ENCODE data around the gene SLC23A1. TPM values are rescaled to one million over a fixed set of nuclear protein-coding genes. Genes with fewer than 3 reads are reported as not detected.
A peak's percentile ranks its signal among the peaks of the same experiment; 100 is the strongest.

Gene SLC23A1
- total RNA-seq, 1 donor from 2014 or later, result not detected

GRCh38 chr5:139404484-139404840 is 21.4 kb upstream of the SLC23A1 start:
- H3K9me3 Mint-ChIP-seq (ENCODE audit: unreplicated experiment), result no peaks in the 10 kb centered on the region
- DNase-seq (ENCODE audit: low read depth), result no peak
- Histone ChIP-seq H3K4me3 (ENCODE audit: insufficient read depth, low read depth, low read length) (peak overlapping the region; percentile 65), H3K4me1 (ENCODE audit: insufficient read depth, low read length) (peaks cover 9% of the 10 kb centered on the region), H3K79me2 (ENCODE audit: insufficient read depth, low read length) (no peaks in the 10 kb centered on the region), H4K20me1 (ENCODE audit: insufficient read depth, low read length) (no peaks in the 10 kb centered on the region), H3K27ac (ENCODE audit: low read depth, low read length) (peak overlapping the region; percentile 92), H3K4me2 (ENCODE audit: low read length) (peak overlapping the region; percentile 90), H2AFZ (ENCODE audit: low read depth, low read length) (peak overlapping the region; percentile 82), H3K36me3 (ENCODE audit: insufficient read depth, low read length) (no peaks in the 10 kb centered on the region), H3K9me3 (ENCODE audit: insufficient read depth, low read depth, low read length) (no peaks in the 10 kb centered on the region), H3K27me3 (ENCODE audit: insufficient read depth, low read length) (no peaks in the 10 kb centered on the region), H3K9ac (ENCODE audit: low read length) (peak overlapping the region; percentile 83)
- H3K4me3 Mint-ChIP-seq (ENCODE audit: unreplicated experiment), result peak overlapping the region; percentile 97
- H3K36me3 Mint-ChIP-seq (ENCODE audit: low read depth, unreplicated experiment), result peaks cover under 1% of the 10 kb centered on the region
- H3K4me1 Mint-ChIP-seq (ENCODE audit: low read depth, unreplicated experiment), result peaks cover 2% of the 10 kb centered on the region
- FAIRE-seq, result no peak
- H3K27ac Mint-ChIP-seq (ENCODE audit: unreplicated experiment), result peak overlapping the region; percentile 100
- H3K27me3 Mint-ChIP-seq (ENCODE audit: low read depth, unreplicated experiment), result no peaks in the 10 kb centered on the region
- TF ChIP-seq EZH2 (IDR thresholded peaks at IDR 0.05; ENCODE audit: insufficient read depth, low read length), result no peak

GRCh38 chr5:139403787-139404483 is 20.8 kb upstream of the SLC23A1 start, which contains the start of gene SPATA24:
Gene SPATA24 (minus strand): TSS chr5:139404089. CDS start chr5:139404060, 29 bp downstream.
- H3K27ac ChIP-seq (ENCODE audit: low read depth, low read length), result peak within 1 kb of the TSS; percentile 92
- Mint-ChIP-seq H3K27me3 (ENCODE audit: low read depth, unreplicated experiment) (no peaks in the 10 kb centered on the region), H3K36me3 (ENCODE audit: low read depth, unreplicated experiment) (peaks cover 2% of the 10 kb centered on the region), H3K4me1 (ENCODE audit: low read depth, unreplicated experiment) (peaks cover 2% of the 10 kb centered on the region), H3K27ac (ENCODE audit: unreplicated experiment) (peak within 1 kb of the TSS; percentile 100), H3K4me3 (ENCODE audit: unreplicated experiment) (peak within 1 kb of the TSS; percentile 97), H3K9me3 (ENCODE audit: unreplicated experiment) (no peaks in the 10 kb centered on the region)
- H3K4me2 ChIP-seq (ENCODE audit: low read length), result peak within 1 kb of the TSS; percentile 90
- H3K27me3 ChIP-seq (ENCODE audit: insufficient read depth, low read length), result no peaks in the 10 kb centered on the region
- H3K4me1 ChIP-seq (ENCODE audit: insufficient read depth, low read length), result peaks cover 9% of the 10 kb centered on the region
- H3K9ac ChIP-seq (ENCODE audit: low read length), result peak within 1 kb of the TSS; percentile 83
- peak; percentile 91 for DNase-seq (ENCODE audit: low read depth)
- no peak for FAIRE-seq
- H3K4me3 ChIP-seq (ENCODE audit: insufficient read depth, low read depth, low read length), result peak within 1 kb of the TSS; percentile 65
- H3K9me3 ChIP-seq (ENCODE audit: insufficient read depth, low read depth, low read length), result no peaks in the 10 kb centered on the region
- TF ChIP-seq EZH2 (IDR thresholded peaks at IDR 0.05; ENCODE audit: insufficient read depth, low read length) (no peak), CTCF (IDR thresholded peaks at IDR 0.05; ENCODE audit: insufficient read depth, low read depth, low read length) (no peak)
- H3K79me2 ChIP-seq (ENCODE audit: insufficient read depth, low read length), result no peaks in the 10 kb centered on the region
- peak within 1 kb of the TSS; percentile 82 for H2AFZ ChIP-seq (ENCODE audit: low read depth, low read length)
- no peaks in the 10 kb centered on the region for H3K36me3 ChIP-seq (ENCODE audit: insufficient read depth, low read length)
- H4K20me1 ChIP-seq (ENCODE audit: insufficient read depth, low read length), result no peaks in the 10 kb centered on the region

DNA sequence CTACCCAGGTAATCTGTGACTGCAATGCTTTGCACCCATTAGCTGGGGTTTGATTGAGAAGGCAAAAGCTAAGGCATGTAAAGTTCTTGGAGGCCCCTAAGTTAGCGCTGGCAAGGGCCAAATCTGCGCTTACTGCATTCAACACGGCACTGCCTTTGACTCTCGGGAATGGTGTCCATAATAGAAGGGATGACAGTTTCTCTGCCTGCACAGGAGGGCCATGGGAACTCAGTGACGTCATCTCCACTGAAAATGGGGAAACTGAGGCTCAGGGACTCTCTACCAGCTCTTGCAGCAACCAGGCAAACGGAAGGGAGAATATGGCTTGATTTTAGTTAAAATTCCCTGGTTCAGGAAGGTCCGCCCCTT is 20.3 kb upstream of the SLC23A1 start:
- Mint-ChIP-seq H3K4me3 (ENCODE audit: unreplicated experiment) (peak overlapping the region; percentile 97), H3K27ac (ENCODE audit: unreplicated experiment) (peak overlapping the region; percentile 100), H3K27me3 (ENCODE audit: low read depth, unreplicated experiment) (no peaks in the 10 kb centered on the region), H3K9me3 (ENCODE audit: unreplicated experiment) (no peaks in the 10 kb centered on the region), H3K4me1 (ENCODE audit: low read depth, unreplicated experiment) (peaks cover 2% of the 10 kb centered on the region), H3K36me3 (ENCODE audit: low read depth, unreplicated experiment) (peaks cover 2% of the 10 kb centered on the region)
- H3K9ac ChIP-seq (ENCODE audit: low read length), result peak overlapping the region; percentile 83
- peak overlapping the region; percentile 92 for H3K27ac ChIP-seq (ENCODE audit: low read depth, low read length)
- no peaks in the 10 kb centered on the region for H3K36me3 ChIP-seq (ENCODE audit: insufficient read depth, low read length)
- H3K4me1 ChIP-seq (ENCODE audit: insufficient read depth, low read length), result peaks cover 9% of the 10 kb centered on the region
- no peaks in the 10 kb centered on the region for H3K9me3 ChIP-seq (ENCODE audit: insufficient read depth, low read depth, low read length)
- H2AFZ ChIP-seq (ENCODE audit: low read depth, low read length), result peak overlapping the region; percentile 82
- TF ChIP-seq CTCF (IDR thresholded peaks at IDR 0.05; ENCODE audit: insufficient read depth, low read depth, low read length) (no peak), EZH2 (IDR thresholded peaks at IDR 0.05; ENCODE audit: insufficient read depth, low read length) (no peak)
- H3K79me2 ChIP-seq (ENCODE audit: insufficient read depth, low read length), result no peaks in the 10 kb centered on the region
- H3K4me3 ChIP-seq (ENCODE audit: insufficient read depth, low read depth, low read length), result peak overlapping the region; percentile 65
- H3K27me3 ChIP-seq (ENCODE audit: insufficient read depth, low read length), result no peaks in the 10 kb centered on the region
- no peaks in the 10 kb centered on the region for H4K20me1 ChIP-seq (ENCODE audit: insufficient read depth, low read length)
- FAIRE-seq, result no peak
- no peak for DNase-seq (ENCODE audit: low read depth)
- peak overlapping the region; percentile 90 for H3K4me2 ChIP-seq (ENCODE audit: low read length)
